ENCODE measurements around the gene CCDC148.
"Not testable (repeated sequence)": the region's sequence is repeated elsewhere in the genome, so short reads cannot be mapped to it uniquely, and the experiment has no call there.

CCDC148 gene

GRCh38 chr2:158243392-158243791 lies 213.2 kb downstream of the CCDC148 start:
- H3K9ac ChIP-seq (ENCODE audit: low read length), result no peak overlapping the region
- no peak overlapping the region for H3K4me3 ChIP-seq (ENCODE audit: low read depth, low read length)
- H3K27me3 ChIP-seq (ENCODE audit: control insufficient read depth, insufficient read depth, low read length), result no peaks in the 10 kb centered on the region
- H3K27ac ChIP-seq (ENCODE audit: low read depth, low read length), result no peak overlapping the region
- H3K4me1 ChIP-seq (ENCODE audit: control insufficient read depth, insufficient read depth, low read length), result peaks cover 22% of the 10 kb centered on the region
- H3K36me3 ChIP-seq (ENCODE audit: control insufficient read depth, insufficient read depth, low read length), result no peaks in the 10 kb centered on the region
- no peaks in the 10 kb centered on the region for H3K9me3 ChIP-seq (ENCODE audit: control insufficient read depth, insufficient read depth, low read depth, low read length)

- no peak overlapping the region for H3K9ac ChIP-seq (ENCODE audit: low read length)
- H3K4me1 ChIP-seq (ENCODE audit: control insufficient read depth, insufficient read depth, low read length), result peaks cover 22% of the 10 kb centered on the region
- no peaks in the 10 kb centered on the region for H3K36me3 ChIP-seq (ENCODE audit: control insufficient read depth, insufficient read depth, low read length)
- H3K27ac ChIP-seq (ENCODE audit: low read depth, low read length), result no peak overlapping the region
- no peaks in the 10 kb centered on the region for H3K9me3 ChIP-seq (ENCODE audit: control insufficient read depth, insufficient read depth, low read depth, low read length)
- H3K27me3 ChIP-seq (ENCODE audit: control insufficient read depth, insufficient read depth, low read length), result no peaks in the 10 kb centered on the region
- H3K4me3 ChIP-seq (ENCODE audit: low read depth, low read length), result no peak overlapping the region
Measured at GRCh38 chr2:158242280-158242679, 214.3 kb downstream of the CCDC148 start.

DNA sequence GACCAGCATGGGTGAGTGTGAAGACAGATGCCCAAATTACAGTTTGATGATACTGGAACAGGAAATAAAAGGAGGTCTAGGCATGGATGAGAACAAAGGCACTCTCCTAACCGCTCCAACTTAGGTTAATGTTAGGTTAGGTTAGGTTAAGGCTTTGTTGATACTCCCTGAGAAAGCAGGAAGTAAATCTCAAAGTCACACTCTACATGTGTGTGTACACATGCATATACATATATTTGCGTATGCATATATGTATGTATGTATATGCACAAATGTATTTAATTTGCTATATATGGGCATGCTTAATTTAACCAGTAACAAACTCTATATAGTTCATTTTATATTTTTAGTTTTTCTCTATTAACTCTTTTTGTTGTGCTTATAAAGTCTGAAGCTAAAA lies 215.6 kb downstream of the CCDC148 start:
- H3K36me3 ChIP-seq (ENCODE audit: control insufficient read depth, insufficient read depth, low read length), result no peaks in the 10 kb centered on the region
- H3K4me3 ChIP-seq (ENCODE audit: low read depth, low read length), result no peak overlapping the region
- no peak overlapping the region for H3K27ac ChIP-seq (ENCODE audit: low read depth, low read length)
- no peak overlapping the region for H3K9ac ChIP-seq (ENCODE audit: low read length)
- H3K4me1 ChIP-seq (ENCODE audit: control insufficient read depth, insufficient read depth, low read length), result peaks cover 22% of the 10 kb centered on the region
- H3K9me3 ChIP-seq (ENCODE audit: control insufficient read depth, insufficient read depth, low read depth, low read length), result no peaks in the 10 kb centered on the region
- no peaks in the 10 kb centered on the region for H3K27me3 ChIP-seq (ENCODE audit: control insufficient read depth, insufficient read depth, low read length)

- Histone ChIP-seq H3K4me3 (ENCODE audit: low read depth, low read length) (no peak overlapping the region), H3K27me3 (ENCODE audit: control insufficient read depth, insufficient read depth, low read length) (no peaks in the 10 kb centered on the region), H3K9me3 (ENCODE audit: control insufficient read depth, insufficient read depth, low read depth, low read length) (no peaks in the 10 kb centered on the region), H3K27ac (ENCODE audit: low read depth, low read length) (no peak overlapping the region), H3K4me1 (ENCODE audit: control insufficient read depth, insufficient read depth, low read length) (peaks cover 22% of the 10 kb centered on the region), H3K9ac (ENCODE audit: low read length) (no peak overlapping the region), H3K36me3 (ENCODE audit: control insufficient read depth, insufficient read depth, low read length) (no peaks in the 10 kb centered on the region)
Measured at GRCh38 chr2:158239271-158239670, 217.3 kb downstream of the CCDC148 start.

- H3K4me3 ChIP-seq (ENCODE audit: low read depth, low read length), result no peak overlapping the region
- H3K9me3 ChIP-seq (ENCODE audit: control insufficient read depth, insufficient read depth, low read depth, low read length), result no peaks in the 10 kb centered on the region
- H3K9ac ChIP-seq (ENCODE audit: low read length), result no peak overlapping the region
- no peaks in the 10 kb centered on the region for H3K4me1 ChIP-seq (ENCODE audit: control insufficient read depth, insufficient read depth, low read length)
- no peak overlapping the region for H3K27ac ChIP-seq (ENCODE audit: low read depth, low read length)
- no peaks in the 10 kb centered on the region for H3K36me3 ChIP-seq (ENCODE audit: control insufficient read depth, insufficient read depth, low read length)
- H3K27me3 ChIP-seq (ENCODE audit: control insufficient read depth, insufficient read depth, low read length), result no peaks in the 10 kb centered on the region
Measured at GRCh38 chr2:158234497-158234896, 222.1 kb downstream of the CCDC148 start.

- Histone ChIP-seq H3K27ac (ENCODE audit: low read depth, low read length) (no peak overlapping the region), H3K4me1 (ENCODE audit: control insufficient read depth, insufficient read depth, low read length) (no peaks in the 10 kb centered on the region), H3K9me3 (ENCODE audit: control insufficient read depth, insufficient read depth, low read depth, low read length) (no peaks in the 10 kb centered on the region), H3K9ac (ENCODE audit: low read length) (no peak overlapping the region), H3K36me3 (ENCODE audit: control insufficient read depth, insufficient read depth, low read length) (no peaks in the 10 kb centered on the region), H3K27me3 (ENCODE audit: control insufficient read depth, insufficient read depth, low read length) (no peaks in the 10 kb centered on the region), H3K4me3 (ENCODE audit: low read depth, low read length) (no peak overlapping the region)
Measured at GRCh38 chr2:158232476-158232875, 224.1 kb downstream of the CCDC148 start.

DNA sequence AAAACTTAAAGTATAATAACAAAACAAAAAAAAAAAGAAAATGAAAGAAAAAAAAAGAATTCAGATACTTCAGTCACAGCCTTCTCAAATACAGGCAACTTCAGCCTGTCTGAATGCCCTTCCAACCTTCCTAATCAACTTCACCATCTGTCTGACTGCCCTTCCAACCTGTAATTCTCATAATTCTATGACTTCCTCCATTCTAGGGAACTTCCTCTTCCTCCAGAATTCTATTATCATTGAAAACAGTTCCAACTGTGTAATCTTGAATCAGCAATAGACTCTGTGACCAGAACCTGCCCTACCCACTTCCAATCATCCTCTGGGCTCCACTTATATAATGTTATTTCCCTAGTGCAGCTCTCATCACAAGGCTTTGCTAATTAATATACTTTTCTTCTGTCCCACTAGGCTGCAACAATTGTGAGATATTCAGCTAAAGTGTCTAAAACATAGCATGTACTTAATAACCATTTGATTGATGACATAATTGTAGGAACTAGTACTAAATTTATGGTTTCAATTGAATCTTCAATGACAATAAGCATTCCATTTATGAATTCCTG lies 227.5 kb downstream of the CCDC148 start:
- Histone ChIP-seq H3K4me1 (ENCODE audit: control insufficient read depth, insufficient read depth, low read length) (no peaks in the 10 kb centered on the region), H3K27me3 (ENCODE audit: control insufficient read depth, insufficient read depth, low read length) (no peaks in the 10 kb centered on the region), H3K4me3 (ENCODE audit: low read depth, low read length) (no peak overlapping the region), H3K36me3 (ENCODE audit: control insufficient read depth, insufficient read depth, low read length) (no peaks in the 10 kb centered on the region), H3K9ac (ENCODE audit: low read length) (no peak overlapping the region), H3K27ac (ENCODE audit: low read depth, low read length) (no peak overlapping the region), H3K9me3 (ENCODE audit: control insufficient read depth, insufficient read depth, low read depth, low read length) (no peaks in the 10 kb centered on the region)

- H3K9me3 ChIP-seq (ENCODE audit: control insufficient read depth, insufficient read depth, low read depth, low read length); H3K27ac ChIP-seq (ENCODE audit: low read depth, low read length); H3K9ac ChIP-seq (ENCODE audit: low read length); H3K36me3 ChIP-seq (ENCODE audit: control insufficient read depth, insufficient read depth, low read length); H3K4me1 ChIP-seq (ENCODE audit: control insufficient read depth, insufficient read depth, low read length); H3K4me3 ChIP-seq (ENCODE audit: low read depth, low read length); H3K27me3 ChIP-seq (ENCODE audit: control insufficient read depth, insufficient read depth, low read length): not testable (repeated sequence)
Measured at GRCh38 chr2:158223066-158223465, 233.5 kb downstream of the CCDC148 start.

- no peaks in the 10 kb centered on the region for H3K27me3 ChIP-seq (ENCODE audit: control insufficient read depth, insufficient read depth, low read length)
- H3K9ac ChIP-seq (ENCODE audit: low read length), result no peak overlapping the region
- no peaks in the 10 kb centered on the region for H3K4me1 ChIP-seq (ENCODE audit: control insufficient read depth, insufficient read depth, low read length)
- H3K4me3 ChIP-seq (ENCODE audit: low read depth, low read length), result no peak overlapping the region
- H3K9me3 ChIP-seq (ENCODE audit: control insufficient read depth, insufficient read depth, low read depth, low read length), result no peaks in the 10 kb centered on the region
- H3K36me3 ChIP-seq (ENCODE audit: control insufficient read depth, insufficient read depth, low read length), result no peaks in the 10 kb centered on the region
- H3K27ac ChIP-seq (ENCODE audit: low read depth, low read length), result no peak overlapping the region
Measured at GRCh38 chr2:158221063-158222020, 235.2 kb downstream of the CCDC148 start.

DNA sequence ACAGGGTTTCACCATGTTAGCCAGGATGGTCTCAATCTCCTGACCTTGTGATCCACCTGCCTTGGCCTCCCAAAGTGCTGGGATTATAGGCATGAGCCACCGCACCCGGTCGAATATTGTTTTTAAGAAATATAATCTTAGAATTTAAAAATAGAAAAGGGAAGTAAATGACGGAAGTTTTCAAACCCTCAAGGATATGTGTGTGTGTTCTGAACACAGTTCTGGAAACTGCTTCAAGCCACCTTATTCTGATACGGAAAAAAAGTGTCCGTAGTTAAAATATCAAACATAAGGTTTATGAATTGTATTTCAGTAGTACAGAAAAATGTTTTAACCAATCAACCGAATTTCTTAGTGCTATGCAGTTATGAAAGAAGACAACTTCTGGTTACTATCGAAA lies 239.0 kb downstream of the CCDC148 start:
- H3K36me3 ChIP-seq (ENCODE audit: control insufficient read depth, insufficient read depth, low read length), result no peaks in the 10 kb centered on the region
- no peak overlapping the region for H3K27ac ChIP-seq (ENCODE audit: low read depth, low read length)
- no peak overlapping the region for H3K9ac ChIP-seq (ENCODE audit: low read length)
- no peaks in the 10 kb centered on the region for H3K9me3 ChIP-seq (ENCODE audit: control insufficient read depth, insufficient read depth, low read depth, low read length)
- no peak overlapping the region for H3K4me3 ChIP-seq (ENCODE audit: low read depth, low read length)
- no peaks in the 10 kb centered on the region for H3K27me3 ChIP-seq (ENCODE audit: control insufficient read depth, insufficient read depth, low read length)
- peaks cover 14% of the 10 kb centered on the region for H3K4me1 ChIP-seq (ENCODE audit: control insufficient read depth, insufficient read depth, low read length)

- peaks cover 14% of the 10 kb centered on the region for H3K4me1 ChIP-seq (ENCODE audit: control insufficient read depth, insufficient read depth, low read length)
- H3K36me3 ChIP-seq (ENCODE audit: control insufficient read depth, insufficient read depth, low read length), result no peaks in the 10 kb centered on the region
- H3K4me3 ChIP-seq (ENCODE audit: low read depth, low read length), result no peak overlapping the region
- H3K27ac ChIP-seq (ENCODE audit: low read depth, low read length), result no peak overlapping the region
- H3K9me3 ChIP-seq (ENCODE audit: control insufficient read depth, insufficient read depth, low read depth, low read length), result no peaks in the 10 kb centered on the region
- no peaks in the 10 kb centered on the region for H3K27me3 ChIP-seq (ENCODE audit: control insufficient read depth, insufficient read depth, low read length)
- H3K9ac ChIP-seq (ENCODE audit: low read length), result no peak overlapping the region
Measured at GRCh38 chr2:158214431-158214830, 242.1 kb downstream of the CCDC148 start.

Data from HUES6 (cell line).